ENCODE results near the gene DEFB112.

The DEFB112 gene, protein sequence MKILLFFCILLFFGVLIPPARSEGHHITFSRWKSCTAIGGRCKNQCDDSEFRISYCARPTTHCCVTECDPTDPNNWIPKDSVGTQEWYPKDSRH

DNA sequence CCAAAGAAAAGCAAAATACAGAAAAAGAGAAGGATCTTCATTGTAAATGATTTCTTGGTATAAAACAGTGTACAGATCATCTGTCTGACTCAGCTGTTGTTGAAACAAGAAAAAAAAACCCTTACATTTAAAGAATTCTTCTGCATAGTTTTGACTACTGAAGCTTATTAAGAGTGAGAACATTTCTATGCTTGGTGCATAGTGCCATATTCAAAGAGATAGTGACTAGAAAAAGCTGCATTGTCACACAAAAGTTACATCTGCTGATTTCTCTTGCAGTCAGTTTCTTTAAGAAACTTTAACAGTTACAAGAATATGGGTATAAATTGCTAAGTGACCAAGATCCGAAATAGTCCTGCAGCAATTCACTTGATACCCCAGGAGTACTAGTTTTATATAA, at the start of gene DEFB112:
Gene DEFB112 (minus strand): TSS at position 101 of the 400 bp plus-strand sequence. CDS start 60 bp downstream, at position 41.
- DNase-seq, result no peak

DNA sequence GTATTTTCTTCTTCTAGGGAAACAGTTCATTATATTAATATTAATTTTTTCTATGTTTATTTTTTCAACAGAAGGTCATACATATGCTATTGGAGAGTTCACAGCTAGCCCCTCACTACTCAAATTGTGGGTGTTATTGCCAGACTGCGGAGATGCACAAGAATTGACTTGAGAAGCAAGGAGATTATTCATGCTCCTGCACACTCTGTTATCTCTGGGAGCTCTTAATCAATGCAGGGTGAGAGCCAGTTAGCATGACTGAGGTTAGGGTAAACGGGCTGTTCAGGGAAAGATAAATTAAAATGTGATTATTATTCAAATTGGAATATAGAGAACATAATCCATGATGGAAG, 48.9 kb upstream of the DEFB112 start:
- DNase-seq, result no peak

DNA sequence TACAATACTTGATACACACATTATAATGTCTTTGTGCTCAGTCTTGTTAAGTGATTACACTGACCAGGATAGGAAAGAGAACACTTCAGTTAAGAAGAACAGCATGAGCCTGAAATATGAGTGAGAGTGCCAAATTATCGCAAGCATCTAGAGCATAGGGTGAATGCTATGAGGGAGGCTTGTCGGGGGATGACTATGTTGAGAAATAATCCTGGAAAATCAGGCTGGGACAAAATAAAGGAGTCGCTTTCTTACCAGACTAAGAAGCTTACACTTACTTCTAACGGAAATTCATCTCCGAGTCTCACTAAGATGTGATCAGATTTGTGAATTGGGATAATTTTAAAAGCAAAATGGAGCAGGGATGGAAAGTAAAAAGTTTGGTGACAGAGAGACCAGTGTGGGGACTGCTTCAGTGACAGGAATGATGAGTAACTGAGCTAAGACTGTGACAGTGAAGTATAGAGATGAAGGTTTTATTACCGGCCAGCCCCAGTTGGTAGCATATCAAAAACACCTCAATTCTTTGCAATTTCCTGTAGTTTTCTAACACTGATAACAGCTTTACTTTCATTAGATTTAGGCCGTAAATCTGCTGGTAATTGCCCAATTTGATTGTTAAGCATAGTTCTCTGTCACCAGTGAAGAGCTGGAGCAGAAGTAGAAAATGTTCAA, 48.4 kb upstream of the DEFB112 start:
- no peak for DNase-seq

DNA sequence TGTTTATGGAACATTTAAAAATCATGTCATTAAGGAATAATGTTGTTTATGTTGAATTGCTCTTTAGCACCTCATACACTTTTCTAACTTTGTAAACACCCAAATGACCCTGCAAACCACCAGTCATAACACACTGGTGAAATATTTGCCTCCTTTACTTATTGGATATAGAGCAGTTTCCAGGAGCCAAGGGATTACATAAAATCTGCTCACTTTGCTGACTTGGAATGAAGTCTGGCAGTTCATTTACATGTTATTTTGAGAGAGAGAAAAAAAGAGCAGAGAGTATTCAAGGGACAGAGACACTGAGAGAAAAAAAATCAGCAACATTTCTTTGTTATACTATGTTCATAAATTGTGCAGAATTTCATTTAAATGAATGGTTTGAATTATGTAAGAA, 46.6 kb upstream of the DEFB112 start:
- no peak for DNase-seq

DNA sequence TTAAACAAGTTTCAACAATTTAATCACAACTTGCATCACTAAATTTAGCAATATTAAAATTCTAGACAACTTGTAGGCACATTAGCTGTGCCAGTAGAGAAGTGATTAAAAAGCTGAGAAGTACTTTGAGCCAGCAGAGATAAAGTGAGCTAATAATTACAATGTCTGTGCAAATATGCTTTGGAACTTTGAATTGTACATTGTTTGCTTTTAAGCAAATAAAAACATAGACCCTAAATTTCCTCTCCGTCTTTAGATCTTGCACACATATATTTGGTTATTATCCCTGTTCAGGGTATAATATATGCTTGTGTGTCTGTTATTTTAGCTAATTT, 44.2 kb upstream of the DEFB112 start:
- DNase-seq, result no peak

DNA sequence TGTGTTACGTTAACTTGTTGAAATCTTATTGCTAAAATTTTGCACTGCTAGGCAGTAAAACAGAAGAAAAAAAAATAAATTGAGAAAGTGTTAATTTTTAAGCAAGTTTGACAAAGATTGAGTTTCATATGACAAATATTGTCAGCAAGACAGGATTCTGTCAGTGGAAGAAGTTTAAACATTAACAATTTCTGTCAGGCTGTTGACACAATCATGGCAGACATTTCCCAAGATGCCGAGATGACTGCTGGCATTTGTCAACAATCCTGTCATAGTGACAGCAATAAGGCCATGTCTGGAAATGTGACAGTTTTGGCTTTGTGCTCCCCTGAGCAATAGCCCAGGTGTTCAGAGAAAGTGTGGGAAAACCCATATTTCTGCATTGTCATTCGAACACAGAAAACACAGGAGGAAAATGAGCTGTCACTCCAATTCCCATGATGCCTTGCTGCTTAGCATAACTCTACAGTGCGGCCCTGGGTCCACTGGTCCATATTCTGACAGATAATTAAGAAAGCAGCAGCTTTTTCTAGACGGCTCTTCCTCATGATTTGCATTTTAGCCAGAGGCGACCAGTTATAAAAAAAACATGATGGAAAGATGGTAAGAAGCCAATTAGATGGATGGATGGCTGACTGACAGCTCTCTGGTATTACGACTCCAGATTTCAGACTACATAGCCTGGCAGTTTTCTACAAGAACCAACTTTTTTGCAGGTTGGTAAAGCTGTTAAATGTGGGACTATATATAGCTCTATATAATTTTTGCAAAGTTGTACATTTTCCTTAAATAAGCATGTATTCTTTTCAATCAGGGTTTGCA, 43.6 kb upstream of the DEFB112 start:
- DNase-seq, result no peak

DNA sequence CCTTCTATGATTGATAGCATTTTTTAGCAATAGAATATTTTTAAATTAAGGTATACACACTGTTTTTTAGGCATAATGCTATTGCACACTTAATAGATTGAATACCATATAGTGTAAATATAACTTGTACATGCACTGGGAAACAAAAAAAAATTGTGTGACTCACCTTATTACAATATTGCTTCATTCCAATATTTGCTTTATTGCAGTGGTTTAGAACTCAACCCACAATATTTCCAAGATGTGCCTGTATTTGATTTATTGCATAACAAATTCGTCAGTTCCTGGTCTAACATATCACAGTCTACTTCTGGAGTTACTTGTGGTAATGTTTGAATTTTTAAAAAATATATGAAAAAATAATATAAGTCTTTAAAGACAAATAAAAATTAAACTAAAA, 41.9 kb upstream of the DEFB112 start:
- no peak for DNase-seq

DNA sequence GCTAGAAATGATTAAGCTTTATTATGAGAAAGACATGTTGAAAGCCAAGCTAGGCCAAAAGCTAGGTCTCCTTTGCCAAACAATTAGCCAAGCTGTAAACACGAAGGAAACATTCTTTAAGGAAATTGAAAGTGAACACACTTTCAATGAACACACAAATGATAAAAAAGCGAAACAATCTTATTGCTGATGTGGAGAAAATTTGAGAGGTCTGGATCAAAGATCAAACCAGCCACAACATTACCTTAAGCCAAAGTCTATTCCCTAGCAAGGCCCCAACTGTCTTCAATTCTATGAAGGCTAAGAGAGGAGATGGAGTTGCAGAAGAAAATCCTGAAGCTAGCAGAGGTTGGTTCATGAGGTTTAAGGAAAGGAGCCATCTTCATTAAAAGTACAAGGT, 40.2 kb upstream of the DEFB112 start:
- no peak for DNase-seq

DNA sequence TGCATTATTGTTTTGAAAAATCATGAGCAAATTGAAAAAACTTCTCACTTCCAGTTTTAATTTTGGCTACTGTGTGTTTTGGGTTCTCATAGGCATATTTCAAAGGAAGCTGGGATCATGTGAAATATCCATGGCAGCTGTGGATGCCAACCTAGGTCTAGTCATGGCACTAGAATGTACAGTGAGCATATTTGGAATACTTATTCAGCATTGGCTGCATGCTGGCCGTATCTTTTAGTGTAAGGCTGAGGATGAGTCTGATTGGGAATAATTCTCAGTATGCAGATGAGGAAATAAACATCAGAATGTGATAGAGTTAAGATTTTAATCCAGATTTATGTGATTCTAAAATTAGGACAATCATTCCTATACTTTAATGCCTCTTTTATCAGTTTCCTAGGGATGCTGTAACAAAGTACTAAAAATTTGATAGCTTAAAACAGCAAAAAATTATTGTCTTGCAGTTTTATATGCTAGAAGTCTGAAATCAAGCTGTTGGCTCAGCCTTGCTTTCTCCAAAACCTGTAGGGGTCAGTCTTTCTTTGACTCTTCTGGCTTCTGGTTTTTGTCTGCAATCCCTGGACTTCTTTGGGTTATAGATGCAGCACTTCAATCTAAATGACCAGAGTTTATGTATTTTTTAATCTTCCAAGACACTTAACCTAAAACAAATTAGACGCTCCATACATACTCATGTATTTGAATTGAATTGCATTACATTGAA, 37.7 kb upstream of the DEFB112 start:
- DNase-seq, result no peak

DNA sequence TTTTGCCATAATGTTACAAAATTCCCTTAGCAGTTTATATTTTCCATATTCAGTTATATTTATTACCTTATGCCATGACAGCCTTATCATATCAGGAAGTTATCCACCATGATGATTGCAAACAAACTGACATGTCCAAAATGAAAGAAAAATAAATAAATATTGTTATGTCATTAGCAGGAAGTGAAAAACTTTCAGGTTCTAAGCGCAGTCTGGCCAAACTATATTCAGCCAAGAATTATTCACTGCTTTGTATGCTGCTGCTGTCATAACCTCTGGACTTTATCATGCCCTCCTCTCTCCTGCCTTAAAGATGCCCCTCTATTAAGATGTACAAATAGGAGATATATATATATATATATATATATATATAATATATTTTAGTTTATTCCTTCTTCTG, 27.7 kb upstream of the DEFB112 start:
- DNase-seq, result no peak

DNA sequence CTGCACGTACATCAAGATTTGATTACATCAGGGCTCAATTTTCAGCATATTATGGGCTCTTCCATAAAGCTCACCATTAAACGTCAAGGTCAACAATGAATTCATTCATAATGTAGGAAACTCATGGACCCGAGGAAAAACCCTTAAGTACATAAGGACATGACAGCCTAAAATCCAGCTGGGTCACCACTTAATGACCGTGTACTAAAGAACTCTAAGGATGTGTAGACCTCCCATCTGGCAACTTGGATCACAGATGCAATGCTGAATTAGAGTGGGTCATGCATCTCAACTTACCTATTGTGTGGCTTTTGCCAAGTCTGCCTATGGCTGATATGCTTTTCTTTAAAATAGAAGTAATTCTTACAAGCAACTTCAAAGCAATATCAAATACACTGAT, 26.7 kb upstream of the DEFB112 start:
- DNase-seq, result no peak

DNA sequence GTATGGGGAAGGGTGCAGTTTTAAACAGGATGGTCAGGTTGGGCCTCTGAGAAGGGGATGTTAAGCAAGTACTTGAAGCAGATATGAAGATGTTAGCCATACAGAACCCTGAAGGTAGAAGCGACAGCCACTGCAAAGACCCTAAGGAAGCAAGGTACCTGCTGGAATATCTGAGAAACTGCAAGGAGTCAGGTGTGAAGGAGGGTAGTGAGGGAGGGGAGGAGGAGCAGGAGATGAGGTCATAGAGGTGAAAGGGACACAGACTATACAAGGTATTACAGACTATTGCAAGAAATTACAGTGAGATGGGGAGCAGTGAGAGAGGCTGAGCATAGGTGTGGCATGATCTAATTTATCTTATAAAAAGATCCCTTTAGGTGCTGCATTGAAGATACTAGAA, 22.2 kb upstream of the DEFB112 start:
- DNase-seq, result no peak

DNA sequence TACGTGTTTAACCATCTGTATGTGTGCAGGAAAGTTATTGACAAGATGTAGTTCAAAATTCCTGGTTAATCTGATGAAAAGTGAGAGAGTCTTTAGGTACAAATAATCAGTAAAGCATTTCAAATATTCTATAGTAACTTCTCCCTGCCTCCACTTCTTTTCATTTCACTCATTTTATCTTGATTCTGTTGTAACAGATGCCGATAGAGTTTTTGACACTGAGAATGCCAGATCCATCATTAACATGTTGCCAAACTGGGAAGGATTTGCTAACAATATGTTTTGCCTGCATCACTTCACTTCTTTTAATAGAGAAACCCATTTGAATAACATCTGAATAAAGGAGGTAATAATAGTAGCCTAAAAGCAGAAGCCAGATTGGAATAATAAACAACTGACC, 20.4 kb upstream of the DEFB112 start:
- DNase-seq, result no peak

DNA sequence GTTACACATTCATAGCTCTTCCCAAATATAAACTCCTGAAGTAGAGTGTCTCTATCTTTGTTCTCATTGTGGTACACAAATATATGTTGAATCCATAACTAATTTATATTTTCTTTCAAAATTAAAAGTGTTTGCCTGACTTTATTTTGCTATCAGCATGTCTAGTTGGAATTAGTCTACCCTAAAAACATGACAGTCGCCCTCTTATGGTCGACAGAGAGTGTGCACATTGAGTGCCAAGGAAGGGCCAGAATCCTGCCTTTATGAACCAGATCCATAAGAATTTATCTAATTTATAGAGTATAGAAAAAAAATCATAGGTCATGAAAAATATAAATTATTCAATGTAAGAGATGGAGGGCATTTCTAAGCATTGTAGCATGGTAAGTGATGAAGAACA, 12.3 kb upstream of the DEFB112 start:
- DNase-seq, result no peak

DNA sequence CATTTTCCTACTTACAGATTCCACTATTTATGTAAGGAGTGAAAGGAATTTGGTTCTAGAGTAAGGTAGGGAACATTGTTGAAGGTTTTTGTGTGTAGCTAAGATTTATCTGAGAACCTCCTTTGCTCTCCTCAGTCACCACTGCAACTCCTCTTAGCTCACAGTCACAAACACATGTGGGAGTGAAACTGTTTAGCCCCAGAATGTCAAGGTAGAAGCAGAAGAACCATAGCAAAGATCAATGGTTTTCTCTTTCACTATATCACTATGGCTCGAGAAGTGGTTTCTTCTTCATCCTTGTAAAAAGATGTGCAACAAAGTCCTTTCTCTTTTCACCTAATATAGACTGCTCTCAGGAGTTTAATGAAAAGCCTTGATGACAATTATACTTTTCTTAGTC, 6.5 kb upstream of the DEFB112 start:
- DNase-seq, result no peak

DNA sequence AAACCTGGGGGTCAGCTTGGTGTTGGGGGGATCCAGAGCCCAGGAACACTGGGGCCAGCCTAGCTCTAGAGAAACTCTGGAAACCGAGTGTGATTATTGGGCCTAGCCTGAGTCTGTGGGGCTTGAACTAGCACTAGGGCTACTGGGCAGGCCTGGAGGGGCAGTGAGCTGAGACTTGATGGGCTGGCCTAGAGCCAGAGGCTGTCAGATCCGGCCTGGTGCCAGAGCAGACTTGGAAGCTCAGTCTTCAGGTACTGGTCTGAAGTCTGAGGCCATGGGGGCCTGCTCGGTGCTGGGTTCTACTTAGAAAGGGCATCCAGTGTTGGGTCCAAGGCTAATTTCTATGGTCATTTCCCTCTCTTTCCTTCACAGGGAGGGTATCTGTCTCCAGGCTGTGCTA, 2.7 kb downstream of the DEFB112 start:
- no peak for DNase-seq

DNA sequence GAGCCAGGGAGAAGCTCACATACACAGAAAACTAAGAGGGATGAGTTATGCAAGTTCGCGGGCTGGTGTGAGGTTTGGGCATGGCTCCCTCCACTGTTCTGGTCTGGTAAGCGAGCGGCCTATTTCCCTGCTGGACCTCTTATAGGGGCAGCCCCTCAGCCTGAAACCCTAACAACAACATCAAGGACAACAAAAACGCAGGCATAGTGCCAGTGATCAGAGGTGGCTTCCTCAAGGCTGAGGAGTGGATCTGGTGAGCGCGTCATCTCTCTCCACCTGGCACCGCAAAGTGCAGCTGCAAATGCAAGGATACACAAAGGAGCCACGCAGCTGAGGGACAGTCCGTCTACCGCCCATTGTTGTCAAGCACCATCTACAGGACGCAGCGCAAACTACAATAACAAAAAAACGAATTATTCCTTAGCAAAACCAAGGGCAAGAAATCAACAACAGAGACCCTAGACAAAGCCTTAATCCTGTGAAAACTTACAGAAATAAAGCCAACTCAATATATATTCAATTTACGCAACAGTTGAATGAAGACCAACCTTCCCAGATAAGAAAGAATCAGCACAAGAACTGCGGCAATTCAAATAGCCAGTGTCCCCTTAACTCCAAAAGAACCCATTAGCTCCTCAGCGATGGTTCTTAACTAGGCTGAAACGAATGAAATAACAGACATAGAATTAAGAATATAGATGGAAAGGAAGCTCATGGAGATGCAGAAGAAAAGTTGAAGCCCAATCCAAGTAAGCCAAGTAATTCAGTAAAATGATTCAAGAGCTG, 18.8 kb downstream of the DEFB112 start:
- no peak for DNase-seq

DNA sequence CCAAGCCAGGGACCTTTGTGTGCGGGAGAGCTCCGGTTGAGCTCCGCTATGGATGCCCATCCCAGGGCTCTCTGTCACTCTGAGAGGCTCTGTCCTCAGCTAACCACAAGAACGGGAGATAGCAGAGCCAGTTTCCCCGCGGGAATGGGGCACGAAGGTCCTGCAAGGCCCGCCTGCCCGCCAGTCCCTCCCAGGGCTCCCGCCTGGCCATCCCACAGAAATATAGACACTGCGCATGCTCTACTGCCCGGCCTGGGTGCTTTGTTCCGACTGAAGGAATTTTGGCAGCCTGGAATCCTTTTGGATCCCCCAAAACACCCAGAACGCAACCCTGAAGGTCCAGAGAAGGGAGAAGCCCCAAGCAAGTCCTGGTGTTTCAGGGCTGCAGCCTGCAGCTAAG, 19.4 kb downstream of the DEFB112 start:
- DNase-seq, result no peak

DNA sequence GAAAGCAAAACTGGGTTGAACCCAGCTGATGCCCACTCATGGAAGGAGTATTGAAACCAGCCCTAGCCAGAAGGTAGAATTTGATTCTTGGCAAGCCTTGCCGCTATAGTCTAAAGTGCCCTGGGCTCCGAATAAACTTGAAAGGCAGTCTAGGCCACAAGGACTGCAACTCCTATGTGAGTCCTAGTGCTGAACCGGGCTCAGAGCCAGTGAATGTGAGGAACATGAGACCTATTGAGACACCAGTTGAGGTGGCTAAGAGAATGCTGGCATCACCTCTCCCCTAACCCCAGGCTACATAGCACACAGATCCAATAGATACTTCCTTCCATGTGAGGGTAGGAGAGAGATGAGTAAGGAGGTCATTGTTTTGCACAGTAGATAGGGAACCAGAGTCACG, 24.5 kb downstream of the DEFB112 start:
- no peak for DNase-seq

DNA sequence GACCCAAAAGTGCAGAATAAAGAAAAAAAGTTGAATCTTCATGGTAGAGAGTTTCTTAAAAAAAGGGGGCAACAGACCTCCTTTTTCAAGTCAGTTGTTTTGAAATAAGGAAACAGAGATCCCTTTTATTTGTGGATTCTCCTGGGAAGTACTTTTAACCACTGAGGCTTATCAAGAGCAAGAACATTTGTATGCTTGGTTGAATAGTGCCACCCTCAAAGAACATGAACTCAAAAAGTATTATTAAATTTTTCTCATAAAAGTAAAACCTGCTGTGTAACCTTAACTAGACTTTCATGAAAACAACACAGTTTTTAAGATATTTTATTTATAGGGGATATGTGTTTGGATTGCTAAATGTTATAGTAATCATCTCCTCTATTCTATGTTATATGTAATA, 27.8 kb downstream of the DEFB112 start, which contains the start of gene DEFB110:
Gene DEFB110 (minus strand): TSS at position 101 of the 400 bp plus-strand sequence. CDS start 59 bp downstream, at position 42.
- DNase-seq, result no peak

DNA sequence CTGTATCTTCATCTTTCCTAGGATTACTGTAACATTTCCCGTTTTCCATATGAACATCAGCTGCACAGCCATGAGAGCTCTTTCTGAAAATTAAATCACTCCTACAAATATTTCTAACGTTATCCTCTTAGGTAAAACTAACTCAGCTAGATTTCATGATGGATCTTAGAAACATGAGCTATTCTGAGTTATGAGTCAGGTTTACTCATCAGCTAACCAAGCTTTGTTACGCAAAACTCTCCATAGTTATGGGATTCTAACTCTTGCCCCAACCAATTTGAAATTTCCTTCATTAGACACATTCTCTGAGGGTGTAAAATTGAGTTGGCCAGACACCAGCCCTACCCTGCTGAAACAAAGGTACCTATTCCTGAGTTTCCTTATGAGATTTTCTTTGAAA, 41.9 kb downstream of the DEFB112 start:
- DNase-seq, result no peak

DNA sequence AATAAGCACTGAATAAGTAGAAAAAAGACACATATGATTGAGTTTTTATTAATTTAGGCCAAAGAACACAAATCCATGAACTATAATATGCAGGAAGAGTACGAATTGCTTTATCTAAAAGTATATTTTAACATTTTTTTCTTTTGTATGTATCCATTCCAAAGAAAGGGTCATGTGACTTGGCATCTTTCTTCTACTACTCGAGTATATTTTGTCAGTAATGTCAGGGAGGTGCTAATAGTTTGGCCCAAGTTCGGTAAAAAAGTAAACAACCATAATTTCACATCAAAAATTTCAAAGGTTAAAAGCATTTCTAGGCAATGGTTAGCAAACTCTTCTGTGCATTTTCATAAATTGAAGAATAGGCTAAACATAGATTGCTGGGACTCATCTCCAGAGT, 46.6 kb downstream of the DEFB112 start:
- no peak for DNase-seq

DNA sequence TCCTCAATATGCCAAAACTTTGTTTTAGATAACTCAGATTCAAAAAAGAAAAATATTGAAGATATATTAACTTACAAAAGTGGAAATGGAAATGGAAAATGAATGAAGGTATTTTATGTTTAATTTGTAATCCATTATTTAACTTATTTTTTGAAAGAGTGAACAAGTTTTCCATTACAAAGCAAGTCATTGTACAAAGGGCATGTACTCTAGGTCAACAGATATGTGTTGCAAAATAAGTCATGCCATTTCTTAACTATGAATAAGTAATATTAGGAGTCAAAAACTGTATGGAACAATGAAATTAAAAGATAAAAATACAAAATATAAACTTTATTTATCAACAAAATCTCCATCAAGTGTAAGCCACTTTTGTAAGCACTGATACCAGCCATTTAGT, 54.5 kb downstream of the DEFB112 start:
- no peak for DNase-seq

All from activated CD8-positive, alpha-beta memory T cell treated with anti-CD3 and anti-CD28 coated beads for 24 hours (primary cell).